Immature natural killer cell (primary cell): ENCODE results near the gene PLA2G6. TPM values are rescaled to one million over a fixed set of nuclear protein-coding genes. Genes with fewer than 3 reads are reported as not detected.

ENCODE experiments used
- DNase-seq, 3 donors: peaks; one replicate each; pipeline ENCODE4 v3.0.0; 2022; ENCODE audit warnings: mixed read lengths in 1 of 3
- H3K27ac Mint-ChIP-seq, 6 donors: one replicate each; pipeline ENCODE4 v1.8.0; 2020; ENCODE audit warnings: mixed read lengths in 6 of 6, mild to moderate bottlenecking in 5 of 6, inconsistent platforms in 4 of 6, moderate library complexity in 3 of 6
- H3K27me3 Mint-ChIP-seq, 3 donors: one replicate each; pipeline ENCODE4 v1.8.0; 2020 to 2021; ENCODE audit warnings: low read depth in 3 of 3, mild to moderate bottlenecking in 3 of 3, mixed read lengths in 3 of 3, moderate library complexity in 3 of 3, inconsistent platforms in 1 of 3
- H3K36me3 Mint-ChIP-seq, 3 donors: one replicate each; pipeline ENCODE4 v1.8.0; 2020; ENCODE audit warnings: mixed read lengths in 3 of 3, inconsistent platforms in 2 of 3, mild to moderate bottlenecking in 2 of 3
- H3K4me1 Mint-ChIP-seq, 2 donors: one replicate each; pipeline ENCODE4 v1.8.0; 2020; ENCODE audit warnings: inconsistent platforms in 2 of 2, mild to moderate bottlenecking in 2 of 2, mixed read lengths in 2 of 2, moderate library complexity in 1 of 2
- H3K4me3 Mint-ChIP-seq, 5 donors: one replicate each; pipeline ENCODE4 v1.8.0; 2020; ENCODE audit warnings: mild to moderate bottlenecking in 5 of 5, mixed read lengths in 5 of 5, inconsistent platforms in 3 of 5, moderate library complexity in 3 of 5
- H3K9me3 Mint-ChIP-seq, 6 donors: one replicate each; pipeline ENCODE4 v1.8.0; 2020; ENCODE audit warnings: mild to moderate bottlenecking in 6 of 6, mixed read lengths in 6 of 6, inconsistent platforms in 4 of 6, moderate library complexity in 3 of 6
- polyA plus RNA-seq, 3 donors: library from polyadenylated mRNA; unstranded; fragments of 300-500 nt; fragmentation: Illumina TruSeq; gene quantifications; one replicate each; pipeline ENCODE4 v1.2.3, GENCODE V29; 2021

Gene PLA2G6
- polyA plus RNA-seq, 3 donors from 2014 or later: 3.3 to 11.4 (median 4.2) TPM

- DNase-seq: no peak
- Mint-ChIP-seq H3K4me3 (peak overlapping the region in 1 of 5 donors; percentile 35), H3K4me1 (peaks cover 17 to 22% of the 10 kb centered on the region in 2 donors), H3K9me3 (peaks cover 0 to 2% (median 0%) of the 10 kb centered on the region in 6 donors), H3K36me3 (peaks cover 3 to 19% (median 4%) of the 10 kb centered on the region in 3 donors), H3K27me3 (peaks cover 37 to 55% (median 44%) of the 10 kb centered on the region in 3 donors), H3K27ac (peak overlapping the region in 4 of 6 donors; percentile 21 to 75 (median 57))
Observed at GRCh38 chr22:38110863-38111852, 70.5 kb downstream of the PLA2G6 start.

- DNase-seq: no peak
- peak within 1 kb of the TSS; percentile 73 to 96 (median 85) for H3K27ac Mint-ChIP-seq
- peaks cover 37 to 55% (median 44%) of the 10 kb centered on the region in 3 donors for H3K27me3 Mint-ChIP-seq
- H3K36me3 Mint-ChIP-seq: peaks cover 3 to 16% (median 4%) of the 10 kb centered on the region in 3 donors
- peak within 1 kb of the TSS; percentile 27 to 69 (median 44) for H3K4me3 Mint-ChIP-seq
- H3K4me1 Mint-ChIP-seq: peaks cover 24 to 30% of the 10 kb centered on the region in 2 donors
- H3K9me3 Mint-ChIP-seq: peaks cover 0 to 2% (median 0%) of the 10 kb centered on the region in 6 donors
Observed at GRCh38 chr22:38110008-38110862, 71.4 kb downstream of the PLA2G6 start, which contains the start of gene BAIAP2L2. TSS of gene BAIAP2L2 (minus strand) at chr22:38110684. CDS start at chr22:38110525, 159 bp downstream.

GRCh38 chr22:38109371-38110001 is 72.1 kb downstream of the PLA2G6 start:
- peaks cover 2 to 10% (median 3%) of the 10 kb centered on the region in 3 donors for H3K36me3 Mint-ChIP-seq
- peaks cover 29 to 32% of the 10 kb centered on the region in 2 donors for H3K4me1 Mint-ChIP-seq
- peak overlapping the region; percentile 27 to 69 (median 44) for H3K4me3 Mint-ChIP-seq
- DNase-seq: peak; percentile 24 to 39 (median 30)
- peaks cover 40 to 58% (median 48%) of the 10 kb centered on the region in 3 donors for H3K27me3 Mint-ChIP-seq
- peak overlapping the region; percentile 73 to 96 (median 85) for H3K27ac Mint-ChIP-seq
- H3K9me3 Mint-ChIP-seq: peaks cover 0 to 2% (median 0%) of the 10 kb centered on the region in 6 donors

- H3K27ac Mint-ChIP-seq: peak overlapping the region in 4 of 6 donors; percentile 62 to 86 (median 80)
- H3K36me3 Mint-ChIP-seq: peaks cover 0 to 7% (median 3%) of the 10 kb centered on the region in 3 donors
- peaks cover 33 to 35% of the 10 kb centered on the region in 2 donors for H3K4me1 Mint-ChIP-seq
- no peak overlapping the region for H3K4me3 Mint-ChIP-seq
- peaks cover 39 to 56% (median 47%) of the 10 kb centered on the region in 3 donors for H3K27me3 Mint-ChIP-seq
- DNase-seq: no peak
- peaks cover 0 to 2% (median 0%) of the 10 kb centered on the region in 6 donors for H3K9me3 Mint-ChIP-seq
Observed at GRCh38 chr22:38108561-38109319, 72.9 kb downstream of the PLA2G6 start.

- H3K4me3 Mint-ChIP-seq: no peak overlapping the region
- H3K4me1 Mint-ChIP-seq: peaks cover 36 to 41% of the 10 kb centered on the region in 2 donors
- H3K9me3 Mint-ChIP-seq: peaks cover 0 to 2% (median 0%) of the 10 kb centered on the region in 6 donors
- H3K27ac Mint-ChIP-seq: peak overlapping the region in 4 of 6 donors; percentile 62 to 86 (median 80)
- no peak for DNase-seq
- H3K36me3 Mint-ChIP-seq: peaks cover 0 to 7% (median 3%) of the 10 kb centered on the region in 3 donors
- H3K27me3 Mint-ChIP-seq: peaks cover 38 to 54% (median 45%) of the 10 kb centered on the region in 3 donors
Observed at GRCh38 chr22:38107692-38108515, 73.7 kb downstream of the PLA2G6 start.

GRCh38 chr22:38106814-38107578 is 74.6 kb downstream of the PLA2G6 start:
- no peak for DNase-seq
- Mint-ChIP-seq H3K9me3 (peaks cover 0 to 2% (median 0%) of the 10 kb centered on the region in 6 donors), H3K36me3 (peaks cover 0 to 5% (median 3%) of the 10 kb centered on the region in 3 donors), H3K27me3 (peaks cover 36 to 50% (median 43%) of the 10 kb centered on the region in 3 donors), H3K4me3 (no peak overlapping the region), H3K27ac (no peak overlapping the region), H3K4me1 (peaks cover 36 to 46% of the 10 kb centered on the region in 2 donors)

- no peak for DNase-seq
- Mint-ChIP-seq H3K27me3 (peaks cover 17 to 26% (median 19%) of the 10 kb centered on the region in 3 donors), H3K4me3 (peak overlapping the region; percentile 72 to 81 (median 77)), H3K4me1 (peaks cover 47 to 56% of the 10 kb centered on the region in 2 donors), H3K27ac (peak overlapping the region; percentile 50 to 82 (median 74)), H3K36me3 (peaks cover 0 to 5% (median 3%) of the 10 kb centered on the region in 3 donors), H3K9me3 (no peaks in the 10 kb centered on the region)
Observed at GRCh38 chr22:38104084-38104483, 77.5 kb downstream of the PLA2G6 start.

GRCh38 chr22:38103641-38104040 is 78.0 kb downstream of the PLA2G6 start:
- Mint-ChIP-seq H3K9me3 (no peaks in the 10 kb centered on the region), H3K27ac (peak overlapping the region in 4 of 6 donors; percentile 48 to 82 (median 66)), H3K4me1 (peaks cover 46 to 55% of the 10 kb centered on the region in 2 donors), H3K36me3 (peaks cover 0 to 6% (median 3%) of the 10 kb centered on the region in 3 donors), H3K4me3 (peak overlapping the region in 3 of 5 donors; percentile 2 to 77 (median 77)), H3K27me3 (peaks cover 14 to 23% (median 16%) of the 10 kb centered on the region in 3 donors)
- no peak for DNase-seq

GRCh38 chr22:38098410-38099249 is 83.0 kb downstream of the PLA2G6 start:
- no peak overlapping the region for H3K4me3 Mint-ChIP-seq
- peaks cover 0 to 9% (median 1%) of the 10 kb centered on the region in 3 donors for H3K27me3 Mint-ChIP-seq
- H3K9me3 Mint-ChIP-seq: no peaks in the 10 kb centered on the region
- DNase-seq: no peak
- peaks cover 18 to 22% of the 10 kb centered on the region in 2 donors for H3K4me1 Mint-ChIP-seq
- H3K27ac Mint-ChIP-seq: no peak overlapping the region
- peaks cover 11 to 19% (median 19%) of the 10 kb centered on the region in 3 donors for H3K36me3 Mint-ChIP-seq
